Testis (tissue), 3 donors: ENCODE results near the gene COX6B1. TPM values are rescaled to one million over a fixed set of nuclear protein-coding genes. Genes with fewer than 3 reads are reported as not detected.

ENCODE experiments used
- DNase-seq: peaks from one replicate; pipeline ENCODE4 v3.0.0-alpha.2; 2019
- H3K27ac ChIP-seq, 2 donors: fragments of 200-600 bp; sonication (generic); one replicate each; pipeline ENCODE4 v1.5.1; 2019
- H3K27me3 ChIP-seq: fragments of 200-600 bp; sonication (generic); one replicate; pipeline ENCODE4 v1.5.1; 2019
- H3K36me3 ChIP-seq: fragments of 200-600 bp; sonication (generic); one replicate; pipeline ENCODE4 v1.5.1; 2017; ENCODE audit warnings: low read depth; ENCODE audit errors: missing control alignments
- H3K4me1 ChIP-seq: fragments of 200-600 bp; sonication (generic); one replicate; pipeline ENCODE4 v1.5.1; 2019
- H3K4me3 ChIP-seq, 2 donors: fragments of 200-600 bp; sonication (generic); one replicate each; pipeline ENCODE4 v1.5.1; 2017 to 2019
- H3K9me3 ChIP-seq: fragments of 200-600 bp; sonication (generic); one replicate; pipeline ENCODE4 v1.5.1; 2017
- CTCF ChIP-seq, 3 experiments: fragments of 450-650 bp in 2 of 3; fragments of 200-600 bp in 1 of 3; sonication (generic) in 1 of 3; IDR thresholded peaks; one replicate each; pipeline ENCODE4 v1.5.1; 2016 to 2019; ENCODE audit warnings: antibody characterized with exemption in 3 of 3, mild to moderate bottlenecking in 2 of 3, moderate library complexity in 1 of 3
- POLR2A ChIP-seq: fragments of 450-650 bp; IDR thresholded peaks from one replicate; pipeline ENCODE4 v1.6.1; 2017; ENCODE audit warnings: antibody characterized with exemption, mild to moderate bottlenecking, moderate library complexity
- WGBS, 2 donors: methylation state at CpG; one replicate each; pipeline ENCODE4 v1.1.5; 2018; 5-methylcytosine and 5-hydroxymethylcytosine counted together
- intact Hi-C: fragments of 100-400 bp; cut with DNase I; formaldehyde crosslinking; loops from one replicate; pipeline ENCODE4 v1.15.1; 2023; ENCODE audit warnings: low total_unique reads
- polyA plus RNA-seq: library from polyadenylated mRNA; stranded (reverse); fragments of 350-450 nt; fragmentation: Illumina TruSeq; extraction: RNeasy Lipid Tissue Mini Kit (QIAGEN cat#74804); gene quantifications from one replicate; pipeline ENCODE4 v1.2.3, GENCODE V29; 2014; ENCODE audit warnings: low read depth, low replicate concordance; ENCODE audit not compliant: insufficient read depth
- total RNA-seq, 2 donors: library from RNA; depleted of rRNA; stranded (reverse); fragments of >200 nt; gene quantifications; one replicate each; pipeline ENCODE4 v1.2.3, GENCODE V29; 2016

The COX6B1 gene
- total and polyA plus RNA-seq, 3 donors from 2014 or later: 198 to 322 (median 262) TPM

DNA sequence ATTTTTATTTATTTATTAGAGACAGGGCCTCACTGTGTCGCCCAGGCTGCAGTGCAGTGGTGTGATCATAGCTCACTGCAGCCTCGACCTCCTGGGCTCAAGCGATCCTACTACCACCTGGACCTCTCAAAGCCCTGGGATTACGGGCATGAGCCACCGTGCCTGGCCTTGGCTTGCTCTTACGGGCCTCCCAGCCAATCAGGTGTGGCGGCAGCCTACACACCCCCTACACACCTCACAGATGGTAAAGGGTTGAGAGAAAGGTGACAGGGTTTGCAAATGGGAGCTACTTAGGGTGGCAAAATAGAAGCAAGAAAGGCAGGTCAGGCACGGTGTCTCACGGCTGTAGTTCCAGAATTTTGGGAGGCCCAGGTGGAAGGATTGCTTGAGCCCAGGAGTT is 55.2 kb downstream of the COX6B1 start:
- H3K4me3 ChIP-seq: no peak overlapping the region
- H3K27me3 ChIP-seq: no peaks in the 10 kb centered on the region
- H3K4me1 ChIP-seq: peaks cover 5% of the 10 kb centered on the region
- no peak for DNase-seq
- H3K36me3 ChIP-seq: no peaks in the 10 kb centered on the region
- H3K9me3 ChIP-seq: no peaks in the 10 kb centered on the region
- TF ChIP-seq CTCF (IDR thresholded peaks at IDR 0.05) (no peak), POLR2A (no peak)
- no peak overlapping the region for H3K27ac ChIP-seq
- 21 to 49% methylated on average over 9 of the region's 9 CpGs for WGBS, 2 donors
- intact Hi-C loops: no loop called here

GRCh38 chr19:35704218-35704617 is 56.1 kb downstream of the COX6B1 start, which contains the start of gene ZBTB32:
Gene ZBTB32 (plus strand): TSS chr19:35704558. CDS start chr19:35714627, 10,069 bp downstream.
- TF ChIP-seq POLR2A (no peak), CTCF (IDR thresholded peaks at IDR 0.05) (no peak)
- Histone ChIP-seq H3K9me3 (no peaks in the 10 kb centered on the region), H3K27ac (no peak within 1 kb of the TSS), H3K4me1 (peaks cover 5% of the 10 kb centered on the region), H3K36me3 (no peaks in the 10 kb centered on the region), H3K4me3 (peak within 1 kb of the TSS in 1 of 2 donors; percentile 5), H3K27me3 (no peaks in the 10 kb centered on the region)
- intact Hi-C loops: no loop called here
- DNase-seq: peak; percentile 79
- WGBS, 2 donors: 20 to 30% methylated on average over 8 to 24 of the region's 24 CpGs

Other genes starting within 250 kb of the COX6B1 start
- not detected for gene FFAR2, start 200.1 kb upstream of the COX6B1 start, total RNA-seq
- gene FFAR2, start 200.1 kb upstream of the COX6B1 start, polyA plus RNA-seq: 0.20 TPM
- 1 to 10 TPM; 2.7 to 5.6 TPM for gene KRTDAP, start 157.9 kb upstream of the COX6B1 start, total RNA-seq
- gene KRTDAP, start 157.9 kb upstream of the COX6B1 start, polyA plus RNA-seq: 14.5 TPM
- 1 to 10 TPM; 5.8 to 7.9 TPM for gene DMKN, start 134.7 kb upstream of the COX6B1 start, total RNA-seq
- gene DMKN, start 134.7 kb upstream of the COX6B1 start, polyA plus RNA-seq: 24.0 TPM
- under 1 TPM; 0.16 to 0.19 TPM for gene SBSN, start 120.0 kb upstream of the COX6B1 start, total RNA-seq
- gene SBSN, start 120.0 kb upstream of the COX6B1 start, polyA plus RNA-seq: 0.47 TPM
- gene GAPDHS, start 114.9 kb upstream of the COX6B1 start, total RNA-seq: 100 to 1,000 TPM; 123 to 338 TPM
- gene GAPDHS, start 114.9 kb upstream of the COX6B1 start, polyA plus RNA-seq: 363 TPM
- 100 to 1,000 TPM; 125 TPM for gene TMEM147, start 102.7 kb upstream of the COX6B1 start, total RNA-seq
- 146 TPM for gene TMEM147, start 102.7 kb upstream of the COX6B1 start, polyA plus RNA-seq
- gene ATP4A, start 84.7 kb upstream of the COX6B1 start, total RNA-seq: 1 to 10 TPM in 1 of 2 donors, under 1 TPM in 1; 0.87 to 1.1 TPM
- 1.1 TPM for gene ATP4A, start 84.7 kb upstream of the COX6B1 start, polyA plus RNA-seq
- under 1 TPM in 1 of 2 donors, not detected in 1; 0.74 TPM for gene PMIS2, start 62.1 kb upstream of the COX6B1 start, total RNA-seq
- gene PMIS2, start 62.1 kb upstream of the COX6B1 start, polyA plus RNA-seq: 2.0 TPM
- 10 to 100 TPM; 25.5 to 33.9 TPM for gene HAUS5, start 35.6 kb upstream of the COX6B1 start, total RNA-seq
- 24.4 TPM for gene HAUS5, start 35.6 kb upstream of the COX6B1 start, polyA plus RNA-seq
- 100 to 1,000 TPM; 105 to 109 TPM for gene RBM42, start 19.3 kb upstream of the COX6B1 start, total RNA-seq
- 64.2 TPM for gene RBM42, start 19.3 kb upstream of the COX6B1 start, polyA plus RNA-seq
- 10 to 100 TPM in 1 of 2 donors, 1 to 10 TPM in 1; 4.8 to 14.4 TPM for gene ETV2, start 6.6 kb upstream of the COX6B1 start, total RNA-seq
- 27.2 TPM for gene ETV2, start 6.6 kb upstream of the COX6B1 start, polyA plus RNA-seq
- under 1 TPM; 0.37 to 0.47 TPM for gene UPK1A, start 18.2 kb downstream of the COX6B1 start, total RNA-seq
- gene UPK1A, start 18.2 kb downstream of the COX6B1 start, polyA plus RNA-seq: 1.0 TPM
- gene ZBTB32, start 56.2 kb downstream of the COX6B1 start, total RNA-seq: 10 to 100 TPM; 26.1 to 32.5 TPM
- gene ZBTB32, start 56.2 kb downstream of the COX6B1 start, polyA plus RNA-seq: 125 TPM
- gene KMT2B, start 69.7 kb downstream of the COX6B1 start, total RNA-seq: 100 to 1,000 TPM; 109 to 110 TPM
- gene KMT2B, start 69.7 kb downstream of the COX6B1 start, polyA plus RNA-seq: 73.3 TPM
- gene IGFLR1, start 94.1 kb downstream of the COX6B1 start, total RNA-seq: 10 to 100 TPM; 15.7 to 15.9 TPM
- gene IGFLR1, start 94.1 kb downstream of the COX6B1 start, polyA plus RNA-seq: 9.9 TPM
- 10 to 100 TPM; 47.2 to 49.6 TPM for gene U2AF1L4, start 97.1 kb downstream of the COX6B1 start, total RNA-seq
- 45.3 TPM for gene U2AF1L4, start 97.1 kb downstream of the COX6B1 start, polyA plus RNA-seq
- 100 to 1,000 TPM; 100 to 121 TPM for gene PSENEN, start 97.3 kb downstream of the COX6B1 start, total RNA-seq
- 303 TPM for gene PSENEN, start 97.3 kb downstream of the COX6B1 start, polyA plus RNA-seq
- 10 to 100 TPM; 30.2 TPM for gene LIN37, start 100.3 kb downstream of the COX6B1 start, total RNA-seq
- 24.8 TPM for gene LIN37, start 100.3 kb downstream of the COX6B1 start, polyA plus RNA-seq
- 10 to 100 TPM; 50.9 to 57.1 TPM for gene HSPB6, start 108.7 kb downstream of the COX6B1 start, total RNA-seq
- 146 TPM for gene HSPB6, start 108.7 kb downstream of the COX6B1 start, polyA plus RNA-seq
- 10 to 100 TPM; 48.3 to 72.0 TPM for gene PROSER3, start 109.9 kb downstream of the COX6B1 start, total RNA-seq
- gene PROSER3, start 109.9 kb downstream of the COX6B1 start, polyA plus RNA-seq: 75.9 TPM
- 100 to 1,000 TPM in 1 of 2 donors, 10 to 100 TPM in 1; 56.2 to 133 TPM for gene ARHGAP33, start 127.2 kb downstream of the COX6B1 start, total RNA-seq
- 46.6 TPM for gene ARHGAP33, start 127.2 kb downstream of the COX6B1 start, polyA plus RNA-seq
- 1 to 10 TPM in 1 of 2 donors, under 1 TPM in 1; 0.99 to 1.3 TPM for gene PRODH2, start 164.5 kb downstream of the COX6B1 start, total RNA-seq
- 2.7 TPM for gene PRODH2, start 164.5 kb downstream of the COX6B1 start, polyA plus RNA-seq
- gene NPHS1, start 204.2 kb downstream of the COX6B1 start, total RNA-seq: 1 to 10 TPM; 1.8 to 2.7 TPM
- gene NPHS1, start 204.2 kb downstream of the COX6B1 start, polyA plus RNA-seq: 3.8 TPM
- under 1 TPM; 0.56 to 0.87 TPM for gene KIRREL2, start 208.6 kb downstream of the COX6B1 start, total RNA-seq
- gene KIRREL2, start 208.6 kb downstream of the COX6B1 start, polyA plus RNA-seq: 0.84 TPM
- 10 to 100 TPM; 45.7 to 54.3 TPM for gene APLP1, start 220.3 kb downstream of the COX6B1 start, total RNA-seq
- 37.9 TPM for gene APLP1, start 220.3 kb downstream of the COX6B1 start, polyA plus RNA-seq